B cell (primary cell): ENCODE data around the gene SCUBE1.

Experiments used
- EZH2 ChIP-seq: IDR thresholded peaks from 2 replicates; pipeline ENCODE4 v1.6.1; 2012; ENCODE audit warnings: borderline replicate concordance, low read depth, mild to moderate bottlenecking, moderate library complexity, low read length; ENCODE audit not compliant: insufficient read depth, poor library complexity, severe bottlenecking
- TF ChIP-seq, protein P1 (sequence below): fragments of 200-600 bp; IDR thresholded peaks from one replicate; pipeline ENCODE4 v1.8.0; 2022; ENCODE audit warnings: antibody characterized with exemption, mild to moderate bottlenecking

DNA sequence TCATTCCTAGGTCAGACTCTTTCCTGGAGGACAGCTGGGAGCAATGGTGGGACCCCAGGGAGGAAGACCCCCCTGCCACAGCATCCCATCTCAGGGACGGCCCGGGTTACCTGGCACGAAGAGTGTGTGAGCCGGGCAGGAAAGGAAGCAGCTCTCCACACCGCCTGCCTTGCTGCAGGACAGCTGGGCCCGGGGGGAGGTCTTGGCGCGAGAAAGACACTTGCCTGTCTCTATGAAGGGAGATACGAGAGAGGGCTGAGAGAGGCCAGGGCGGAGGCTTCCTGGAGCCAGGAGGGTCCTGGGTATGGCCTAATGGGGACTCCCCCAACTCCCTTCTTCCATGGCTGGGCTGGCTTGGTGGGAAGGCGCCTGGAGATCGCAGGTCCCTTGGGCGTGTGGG lies 120.2 kb downstream of the SCUBE1 start:
- TF ChIP-seq, protein P1, sequence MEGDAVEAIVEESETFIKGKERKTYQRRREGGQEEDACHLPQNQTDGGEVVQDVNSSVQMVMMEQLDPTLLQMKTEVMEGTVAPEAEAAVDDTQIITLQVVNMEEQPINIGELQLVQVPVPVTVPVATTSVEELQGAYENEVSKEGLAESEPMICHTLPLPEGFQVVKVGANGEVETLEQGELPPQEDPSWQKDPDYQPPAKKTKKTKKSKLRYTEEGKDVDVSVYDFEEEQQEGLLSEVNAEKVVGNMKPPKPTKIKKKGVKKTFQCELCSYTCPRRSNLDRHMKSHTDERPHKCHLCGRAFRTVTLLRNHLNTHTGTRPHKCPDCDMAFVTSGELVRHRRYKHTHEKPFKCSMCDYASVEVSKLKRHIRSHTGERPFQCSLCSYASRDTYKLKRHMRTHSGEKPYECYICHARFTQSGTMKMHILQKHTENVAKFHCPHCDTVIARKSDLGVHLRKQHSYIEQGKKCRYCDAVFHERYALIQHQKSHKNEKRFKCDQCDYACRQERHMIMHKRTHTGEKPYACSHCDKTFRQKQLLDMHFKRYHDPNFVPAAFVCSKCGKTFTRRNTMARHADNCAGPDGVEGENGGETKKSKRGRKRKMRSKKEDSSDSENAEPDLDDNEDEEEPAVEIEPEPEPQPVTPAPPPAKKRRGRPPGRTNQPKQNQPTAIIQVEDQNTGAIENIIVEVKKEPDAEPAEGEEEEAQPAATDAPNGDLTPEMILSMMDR: no peak
- no peak for TF ChIP-seq EZH2
